Activated CD8-positive, alpha-beta memory T cell treated with anti-CD3 and anti-CD28 coated beads for 36 hours (primary cell): ENCODE data around the gene DSCAML1. TPM values are rescaled to one million over a fixed set of nuclear protein-coding genes. Genes with fewer than 3 reads are reported as not detected.
"Not testable (repeated sequence)": the region's sequence is repeated elsewhere in the genome, so short reads cannot be mapped to it uniquely, and the experiment has no call there.

ENCODE experiments used
- CTCF ChIA-PET: fragments of 350-600 bp; sonication (Branson Sonifier 250); formaldehyde crosslinking; loops from one replicate; lab custom pipeline; 2021; ENCODE audit warnings: antibody characterized with exemption; lab: Charles Lee
- POLR2A ChIA-PET: fragments of 350-600 bp; sonication (Branson Sonifier 250); formaldehyde crosslinking; loops from one replicate; lab custom pipeline; 2021; ENCODE audit warnings: antibody characterized with exemption; lab: Charles Lee
- total RNA-seq, 2 experiments: library from RNA; stranded (reverse); gene quantifications; one replicate each; pipeline ENCODE4 v1.2.3, GENCODE V29; 2021

The DSCAML1 gene
- total RNA-seq, 2 experiments from 2014 or later: 0.13 to 0.17 TPM

DNA sequence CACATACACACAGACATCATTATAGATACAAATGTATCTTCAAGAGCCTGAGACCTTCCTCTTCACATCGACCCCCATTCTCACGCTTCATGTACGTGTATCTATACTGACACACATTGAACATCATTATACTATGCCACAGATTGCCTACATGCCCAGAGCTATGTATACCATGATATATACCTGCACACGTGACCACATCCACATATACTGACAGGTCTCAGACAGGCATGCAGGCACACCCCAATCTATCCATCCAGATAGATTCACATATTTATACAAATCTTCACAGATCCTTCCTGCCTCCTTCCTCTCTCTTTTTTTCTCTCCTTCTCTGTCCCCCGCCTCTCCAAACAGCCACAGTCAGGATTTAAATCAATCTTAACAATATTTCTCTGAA, 329.2 kb downstream of the DSCAML1 start:
- ChIA-PET POLR2A (no interaction called here), CTCF (interaction anchor here (0.7 kb wide), 1 partner anchor 65 kb away, joined by 3 read pairs; no protein-coding TSS in a partner anchor)

DNA sequence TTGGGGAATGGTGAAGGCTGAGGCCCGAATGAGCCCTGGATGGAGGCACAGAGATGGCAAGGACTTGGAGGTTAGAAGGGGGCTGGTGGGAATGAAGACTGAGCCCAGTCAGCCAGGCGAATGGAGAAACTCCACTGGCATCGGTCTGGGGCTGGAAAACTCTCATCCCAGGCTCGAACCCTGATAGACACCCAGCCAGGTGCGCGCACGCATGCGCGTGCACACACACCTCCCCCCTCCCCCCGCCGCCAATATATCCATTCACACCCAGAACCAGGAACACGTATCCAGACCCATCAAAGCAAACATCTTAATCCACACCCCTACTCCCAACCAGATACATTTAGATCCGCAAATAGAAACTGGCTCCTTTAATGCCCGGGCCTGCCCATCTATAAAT, 330.1 kb downstream of the DSCAML1 start:
- CTCF ChIA-PET: interaction anchor here (0.7 kb wide), 1 partner anchor 65 kb away, joined by 3 read pairs; no protein-coding TSS in a partner anchor

DNA sequence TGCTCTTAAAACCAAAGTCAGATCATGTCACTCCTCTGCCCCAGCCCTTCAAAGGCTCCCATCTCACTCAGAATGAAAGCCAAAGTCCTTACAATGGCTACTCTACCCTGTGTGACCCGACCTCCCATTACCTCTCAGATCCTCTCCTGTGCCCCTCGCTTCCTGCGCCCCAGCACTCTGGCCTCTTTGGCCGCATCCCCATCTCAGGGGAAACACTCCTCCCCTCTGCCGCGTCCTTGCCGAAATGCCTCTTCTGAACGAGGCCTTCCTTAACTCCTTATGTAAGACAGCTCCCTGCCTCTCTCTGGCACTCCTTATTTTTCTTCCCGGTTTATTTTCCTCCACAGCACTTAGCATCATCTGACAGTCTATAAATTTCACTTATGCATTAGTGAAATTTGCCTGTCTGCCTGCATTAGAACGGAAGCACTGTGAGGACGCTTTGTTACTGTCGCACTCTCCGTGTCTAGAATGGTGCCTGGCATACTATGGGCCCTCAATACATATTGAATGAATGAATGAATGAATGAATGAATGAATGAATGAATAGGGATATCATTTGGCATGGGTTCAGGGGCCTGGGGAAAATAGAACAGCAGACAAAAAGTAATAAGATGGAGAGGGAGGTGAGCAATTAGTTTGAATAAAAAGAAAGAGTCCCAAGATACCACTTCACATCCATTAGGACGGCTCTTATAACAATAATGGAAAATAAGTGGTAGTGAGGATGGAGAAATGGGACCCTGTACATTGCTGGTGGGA, 331.6 kb downstream of the DSCAML1 start:
- POLR2A ChIA-PET: no interaction called here
- CTCF ChIA-PET: no interaction called here

More for the DNA sequence above, 330.1 kb downstream of the DSCAML1 start:
- POLR2A ChIA-PET: no interaction called here

DNA sequence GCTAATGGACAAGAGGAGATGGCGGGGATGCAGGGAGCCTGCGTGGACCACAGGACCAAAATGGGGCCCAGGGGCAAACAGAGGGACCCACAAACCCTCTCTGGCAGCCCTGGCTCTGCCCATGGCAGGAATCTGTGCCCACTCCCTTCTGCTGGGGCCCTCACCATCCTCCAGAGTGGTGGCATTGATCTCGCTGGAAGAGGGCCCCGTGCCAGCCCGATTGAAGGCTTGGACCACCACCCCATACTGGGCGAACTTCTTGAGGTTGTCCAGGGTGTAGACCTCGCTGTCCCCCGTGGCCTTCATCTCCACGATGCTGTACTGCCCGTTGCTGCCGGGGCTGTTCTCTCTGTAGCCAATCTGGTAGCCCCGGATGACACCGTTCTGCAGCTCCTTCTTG, 332.2 kb downstream of the DSCAML1 start:
- ChIA-PET CTCF (no interaction called here), POLR2A (no interaction called here)

DNA sequence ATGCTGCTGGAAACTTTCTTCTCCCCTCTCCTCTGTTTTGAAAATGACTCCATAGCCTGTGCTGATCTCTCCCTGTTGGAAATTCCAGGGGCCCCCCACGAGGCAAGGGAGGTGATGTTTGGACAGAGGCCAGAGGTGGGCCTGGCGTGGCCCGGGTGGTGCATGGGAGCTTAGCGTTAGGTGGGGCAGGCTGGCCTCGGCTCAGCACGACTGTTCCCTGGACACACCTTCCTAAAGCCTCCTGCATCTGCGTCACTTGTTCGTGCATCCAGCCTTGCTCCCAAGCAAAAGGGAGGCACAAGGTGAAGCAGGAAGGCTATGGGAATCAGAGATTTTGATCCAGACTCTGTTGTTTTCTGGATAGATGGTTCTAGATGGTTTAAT, 334.2 kb downstream of the DSCAML1 start:
- POLR2A ChIA-PET: no interaction called here
- CTCF ChIA-PET: interaction anchor here (1.3 kb wide), 1 partner anchor 36 kb away, joined by 4 read pairs; no protein-coding TSS in a partner anchor

DNA sequence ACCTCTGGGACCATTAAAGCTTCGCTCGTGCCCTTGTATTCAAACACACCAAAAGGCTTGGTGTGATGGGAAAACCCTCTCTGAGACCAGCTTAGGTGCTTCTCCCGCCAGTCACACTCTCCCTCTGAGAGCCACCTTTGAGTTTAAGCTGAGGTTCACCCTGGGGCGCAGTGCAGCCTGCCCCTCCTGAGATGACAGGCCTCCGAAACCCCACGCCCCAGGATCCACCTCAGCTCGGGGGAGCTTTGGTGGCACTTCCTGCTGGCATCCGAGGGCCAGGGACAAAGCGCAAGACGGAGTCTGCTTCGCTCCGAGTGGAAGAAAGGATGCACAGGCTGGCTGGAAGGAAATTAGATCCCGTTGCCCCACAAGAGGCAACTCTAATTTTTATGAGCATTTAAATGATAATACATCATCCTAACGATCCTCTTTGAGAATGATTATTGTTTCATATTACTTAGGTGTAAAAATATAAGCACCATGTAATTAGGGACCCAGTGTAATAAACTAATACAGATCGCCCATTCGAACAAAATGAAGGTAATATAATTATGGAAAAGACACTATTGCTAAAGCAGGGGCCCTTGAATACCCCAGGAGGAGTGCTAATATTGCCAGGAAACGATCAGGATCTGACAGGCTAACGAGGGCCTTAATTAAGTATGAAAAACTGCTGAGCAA, 334.7 kb downstream of the DSCAML1 start:
- POLR2A ChIA-PET: no interaction called here
- CTCF ChIA-PET: no interaction called here

DNA sequence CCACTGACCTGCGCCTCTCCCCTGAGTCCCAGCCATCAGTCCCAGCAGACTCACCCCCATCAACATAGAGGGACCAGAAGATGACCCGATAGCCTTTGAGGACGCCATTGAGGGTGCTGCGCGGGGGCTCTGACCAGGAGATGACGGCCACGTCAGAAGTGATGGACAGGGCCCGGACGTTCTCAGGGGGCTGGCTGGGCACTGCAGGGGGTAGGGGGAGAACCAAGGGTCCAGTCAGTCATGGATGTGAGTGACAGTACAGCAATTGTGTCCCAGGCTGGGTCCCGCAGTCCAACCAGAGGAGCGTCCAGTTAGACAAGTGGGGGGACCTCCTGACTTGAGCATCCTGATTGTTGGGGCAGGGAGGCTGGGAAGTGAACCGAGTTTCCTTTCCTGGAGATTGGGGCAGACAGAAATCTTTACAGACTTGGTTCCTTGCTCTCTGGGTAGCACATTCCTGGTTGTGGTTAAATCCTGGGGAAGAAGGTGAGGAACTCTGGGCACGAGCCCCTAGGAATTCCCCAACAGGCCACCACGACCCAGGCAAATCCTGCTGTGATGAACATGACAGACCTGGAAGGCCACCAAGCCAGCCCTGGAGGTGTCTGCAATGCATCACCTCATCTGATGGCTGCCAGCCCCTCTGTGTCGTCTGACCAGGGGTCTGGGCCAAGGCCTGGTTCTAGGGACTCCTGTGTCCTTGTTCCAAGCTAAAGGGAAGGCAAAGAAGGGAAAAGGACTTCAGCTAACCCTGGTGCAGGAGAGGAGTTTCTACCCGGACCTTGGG, 335.4 kb downstream of the DSCAML1 start:
- ChIA-PET POLR2A (no interaction called here), CTCF (no interaction called here)

DNA sequence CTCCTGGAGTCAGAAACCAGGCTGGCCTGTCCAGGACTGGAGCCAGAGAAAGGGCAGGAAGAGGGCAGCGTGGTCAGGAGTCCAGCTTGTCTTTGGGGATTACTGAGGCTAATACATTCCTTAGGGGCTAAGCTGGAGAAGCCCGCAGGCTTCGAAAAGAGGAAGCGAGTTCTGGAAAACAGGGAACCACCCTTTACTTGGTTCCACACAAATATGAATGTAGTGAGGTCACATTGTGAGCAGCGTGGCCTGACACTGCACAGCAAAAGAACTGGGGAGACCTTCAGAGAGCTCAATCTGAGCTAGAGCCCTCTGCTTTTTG, 337.1 kb downstream of the DSCAML1 start:
- POLR2A ChIA-PET: no interaction called here
- CTCF ChIA-PET: interaction anchor here (1.2 kb wide), 1 partner anchor 34 kb away, joined by 3 read pairs; no protein-coding TSS in a partner anchor

DNA sequence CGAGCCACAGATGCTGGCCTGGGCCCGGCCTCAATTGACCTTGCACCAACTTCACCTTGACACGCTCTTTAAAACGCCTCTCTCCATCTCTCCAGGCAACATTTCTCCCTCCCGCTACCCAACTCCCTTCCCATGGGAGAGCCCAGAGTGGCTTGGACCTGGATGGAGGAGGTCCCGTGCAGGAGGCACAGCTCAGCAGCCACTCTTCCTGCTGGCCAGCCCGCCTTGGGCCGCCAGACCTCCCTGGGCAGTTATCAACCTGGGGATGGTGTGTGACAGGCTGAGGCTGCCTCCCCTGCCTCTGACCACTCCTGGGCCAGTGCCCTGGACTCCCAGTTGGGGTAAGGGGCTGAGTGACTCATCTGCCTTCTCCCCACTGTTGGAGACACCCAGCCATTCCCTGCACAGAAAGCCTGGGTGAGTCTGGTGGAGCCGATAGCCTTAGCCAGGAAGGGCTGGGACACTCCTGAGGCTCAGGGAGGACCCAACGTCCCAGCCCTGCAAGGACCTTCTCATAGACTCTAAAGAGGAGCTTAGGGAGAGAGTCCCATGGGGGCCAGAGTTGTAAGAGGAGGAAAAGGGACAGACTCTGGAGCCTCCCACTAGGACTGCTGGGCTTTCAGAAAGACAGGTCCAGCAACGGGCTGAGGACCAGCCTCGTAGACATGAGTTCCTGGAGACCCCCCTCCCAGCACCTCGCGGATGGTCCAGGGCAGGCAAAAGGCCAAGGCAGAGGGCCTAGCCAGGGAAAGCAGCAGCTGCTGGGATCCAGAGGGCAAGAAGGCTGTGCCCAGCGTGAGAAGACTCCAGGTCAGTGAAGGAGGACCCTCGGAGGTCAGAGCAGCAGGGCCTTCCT, 337.7 kb downstream of the DSCAML1 start:
- ChIA-PET POLR2A (no interaction called here), CTCF (interaction anchor here (1.2 kb wide), 1 partner anchor 33 kb away, joined by 3 read pairs; no protein-coding TSS in a partner anchor)

DNA sequence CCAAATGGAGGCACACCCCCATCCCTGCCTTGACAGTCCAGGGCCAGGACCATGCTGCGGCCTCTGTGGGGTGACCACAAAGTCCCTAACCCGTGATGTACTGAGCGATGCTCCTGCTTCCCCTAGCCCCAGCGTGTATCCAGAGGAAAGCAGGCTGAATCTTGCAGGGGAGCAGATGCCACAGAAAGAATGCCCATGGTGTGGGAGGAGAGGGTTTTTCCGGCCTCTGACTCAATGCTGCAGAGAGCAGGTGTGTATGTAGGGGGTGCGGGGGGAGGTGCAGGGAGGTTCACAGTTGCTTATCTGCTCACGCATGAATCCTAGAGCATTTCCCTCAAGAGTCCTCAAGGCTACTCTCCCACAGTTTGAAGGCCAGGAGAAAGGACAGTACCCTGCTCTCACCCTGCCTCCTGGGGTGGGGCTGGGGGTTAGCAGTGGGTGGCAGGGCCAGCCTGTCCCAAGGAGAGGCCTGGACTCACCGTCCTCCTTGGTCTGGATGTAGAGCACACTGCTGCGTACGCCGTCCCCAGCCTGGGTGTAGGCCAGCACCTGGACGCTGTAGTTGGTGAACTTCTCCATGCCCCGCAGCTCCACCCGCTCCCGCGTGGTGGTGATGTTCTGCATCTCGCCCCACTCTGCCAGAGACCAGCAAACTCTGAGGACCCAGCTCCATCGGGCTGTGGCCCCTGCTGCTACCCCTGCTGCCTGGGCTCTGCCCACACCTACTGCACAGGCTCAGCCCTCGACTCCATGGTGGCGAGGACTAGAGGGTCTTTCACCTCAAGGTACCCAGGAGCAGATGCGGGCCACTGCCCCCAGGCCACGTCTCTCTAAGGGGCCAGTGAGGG, 338.5 kb downstream of the DSCAML1 start:
- CTCF ChIA-PET: interaction anchor here (1.2 kb wide), 1 partner anchor 32 kb away, joined by 3 read pairs; no protein-coding TSS in a partner anchor
- POLR2A ChIA-PET: no interaction called here

DNA sequence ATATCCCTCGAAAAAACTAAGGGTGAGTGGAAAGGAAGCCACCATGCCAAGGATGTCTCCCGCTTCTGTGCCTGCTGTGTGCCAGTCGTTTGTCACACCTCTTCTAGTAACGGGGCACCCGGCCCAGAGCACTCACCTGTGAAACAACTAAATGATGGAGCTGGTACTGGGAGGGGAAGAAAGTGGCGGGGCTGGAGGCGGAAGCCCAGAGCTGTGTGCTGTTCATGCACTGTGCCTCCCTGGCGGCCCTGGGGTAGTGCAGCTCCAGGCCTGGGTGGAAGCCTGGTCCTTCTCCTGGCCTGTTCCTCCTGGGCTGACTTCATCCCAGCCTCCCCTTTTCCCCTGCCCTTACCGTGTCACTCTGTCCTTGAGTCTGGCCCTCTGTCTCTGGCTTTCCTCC, 339.2 kb downstream of the DSCAML1 start:
- CTCF ChIA-PET: interaction anchor here (1.5 kb wide), 1 partner anchor 360 kb away, joined by 3 read pairs; no protein-coding TSS in a partner anchor
- POLR2A ChIA-PET: no interaction called here

DNA sequence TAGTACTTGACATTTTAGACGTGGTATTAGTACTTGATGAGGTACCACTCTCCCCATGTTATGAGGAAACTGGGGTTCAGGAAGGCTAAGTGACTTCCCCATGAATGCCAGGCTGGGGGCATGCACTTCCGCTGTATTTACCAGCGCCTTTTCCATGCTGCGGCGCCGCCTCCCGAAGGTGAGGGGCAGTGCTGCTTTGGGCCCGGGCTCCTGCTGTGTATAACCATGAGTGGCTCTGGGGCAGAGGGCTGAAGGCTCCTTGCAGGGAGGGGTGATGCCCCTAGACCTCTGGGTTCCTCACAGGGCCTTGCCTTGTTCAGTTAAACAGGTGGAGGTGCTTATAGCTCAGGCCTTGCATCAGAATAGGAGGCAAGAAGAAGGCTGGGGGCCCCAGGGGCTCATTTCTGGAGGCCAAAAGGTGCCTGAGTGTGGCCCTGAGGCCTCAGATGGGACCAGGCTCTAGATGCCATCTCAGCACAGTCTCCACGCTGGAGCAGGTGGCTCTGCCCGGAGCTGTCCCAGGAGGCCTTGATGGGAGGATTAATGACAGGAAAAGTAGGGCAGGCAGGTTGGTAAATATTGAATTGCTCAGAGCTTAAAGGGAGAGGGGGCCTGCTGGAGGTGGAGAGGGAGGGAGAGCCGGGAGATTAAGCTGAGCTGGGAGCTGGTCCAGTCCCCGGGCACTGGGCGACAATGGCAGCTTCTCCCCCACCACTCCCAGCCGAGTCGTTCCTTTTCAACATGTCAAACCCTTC, 339.8 kb downstream of the DSCAML1 start:
- CTCF ChIA-PET: interaction anchor here (0.7 to 1.5 kb wide), 2 partner anchors 17 to 360 kb away, joined by 3 to 4 read pairs; no protein-coding TSS in a partner anchor

DNA sequence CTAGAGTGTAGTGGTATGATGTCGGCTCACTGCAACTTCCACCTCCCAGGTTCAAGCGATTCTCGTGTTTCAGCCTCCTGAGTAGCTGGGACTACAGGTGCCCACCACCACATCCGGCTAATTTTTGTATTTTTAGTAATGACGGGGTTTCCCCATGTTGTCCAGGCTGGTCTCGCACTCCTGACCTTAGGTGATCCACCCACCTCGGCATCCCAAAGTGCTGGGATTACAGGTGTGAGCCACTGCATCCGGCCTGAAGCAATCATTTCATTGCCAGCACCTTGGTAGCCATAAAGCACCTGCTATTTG, 340.3 kb downstream of the DSCAML1 start:
- CTCF ChIA-PET: interaction anchor here (0.7 to 1.5 kb wide), 3 partner anchors 13 to 361 kb away, joined by 3 to 4 read pairs (median 3); no protein-coding TSS in a partner anchor

More for the DNA sequence above, 339.8 kb downstream of the DSCAML1 start:
- POLR2A ChIA-PET: no interaction called here

DNA sequence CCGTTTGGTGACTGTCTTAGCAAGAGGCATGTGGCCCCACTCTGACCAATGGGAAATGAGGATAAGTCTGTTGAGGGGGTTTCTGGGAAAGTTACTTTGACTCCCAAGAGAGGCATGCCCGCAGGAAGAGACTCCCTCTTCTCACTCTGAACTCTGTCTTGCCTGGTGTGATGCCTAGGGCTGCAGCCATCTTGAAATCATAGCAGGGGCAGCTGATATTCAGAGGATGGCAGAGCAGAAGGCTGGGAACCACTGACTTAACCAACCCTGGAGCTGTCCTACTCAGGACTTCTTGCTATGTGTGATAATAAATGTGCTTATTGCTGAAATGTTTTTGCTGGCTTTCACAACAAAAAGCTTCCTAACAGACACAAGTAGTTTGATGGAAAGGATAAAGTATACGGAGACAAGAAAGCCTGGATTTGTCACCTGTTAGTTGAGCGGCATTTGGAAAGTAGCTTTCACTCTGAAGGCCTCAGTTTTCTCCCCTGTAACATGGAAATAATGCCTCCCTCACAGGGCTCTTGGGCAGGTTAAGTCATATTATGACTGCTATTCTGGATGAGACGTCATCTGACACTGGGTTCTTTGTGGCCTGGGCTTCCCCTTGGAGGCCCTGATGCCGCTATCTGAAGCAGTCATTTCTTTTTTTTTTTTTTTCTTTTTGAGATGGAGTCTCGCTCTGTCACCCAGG, 340.8 kb downstream of the DSCAML1 start:
- ChIA-PET POLR2A (no interaction called here), CTCF (interaction anchor here (0.7 to 1.5 kb wide), 3 partner anchors 13 to 361 kb away, joined by 3 to 4 read pairs (median 3); no protein-coding TSS in a partner anchor)

More for the DNA sequence above, 340.3 kb downstream of the DSCAML1 start:
- POLR2A ChIA-PET: not testable (repeated sequence)

DNA sequence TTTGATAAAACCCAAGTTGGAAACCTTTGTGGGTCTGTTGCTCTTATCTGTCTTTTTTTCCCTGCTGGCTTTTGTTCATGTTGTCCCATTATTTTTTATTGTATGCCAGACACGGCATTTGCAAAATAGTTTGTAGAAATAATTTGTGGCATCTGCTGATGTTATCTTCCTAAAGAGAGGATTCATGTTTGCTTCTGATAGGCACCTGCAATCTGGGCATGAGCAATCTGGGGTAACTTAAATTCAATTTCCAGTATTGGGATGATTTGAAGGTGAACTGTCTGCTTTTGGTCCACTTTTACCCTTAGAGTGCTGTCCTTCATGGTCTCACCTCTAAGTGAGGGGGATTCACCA, 342.5 kb downstream of the DSCAML1 start:
- CTCF ChIA-PET: no interaction called here
- POLR2A ChIA-PET: no interaction called here

DNA sequence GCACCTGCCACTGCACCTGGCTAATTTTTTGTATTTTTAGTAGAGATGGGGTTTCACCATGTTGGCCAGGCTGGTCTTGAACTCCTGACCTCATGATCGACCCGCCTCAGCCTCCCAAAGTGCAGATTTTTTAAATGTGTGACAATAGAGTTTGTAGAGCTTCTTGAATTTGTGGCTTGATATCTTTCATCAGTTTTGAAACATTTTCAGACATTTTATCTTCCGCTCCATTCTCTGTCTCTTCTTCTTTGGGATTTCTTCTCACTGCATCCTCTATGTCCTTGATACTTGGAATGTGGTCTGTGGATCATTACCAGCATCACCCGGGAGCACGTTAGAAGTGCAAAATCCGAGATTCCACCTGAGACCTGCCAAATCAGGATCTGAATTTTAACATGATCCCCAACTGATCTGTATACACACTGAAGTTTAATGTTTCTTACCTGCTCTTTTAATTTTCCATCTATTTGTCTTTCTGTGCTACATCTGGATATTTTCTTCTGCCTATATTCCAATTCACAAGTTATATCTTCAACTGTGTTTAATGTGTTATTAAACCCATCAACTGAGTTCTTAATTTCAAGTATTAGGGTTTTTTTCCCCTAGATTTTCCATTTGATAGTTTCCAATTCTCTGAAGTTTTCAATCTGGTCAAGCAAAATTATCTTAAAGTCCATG, 343.0 kb downstream of the DSCAML1 start:
- POLR2A ChIA-PET: no interaction called here
- CTCF ChIA-PET: no interaction called here
